ENCODE data around the gene GNE. TPM values are rescaled to one million over a fixed set of nuclear protein-coding genes. Genes with fewer than 3 reads are reported as not detected.

Gene GNE
- total and polyA plus RNA-seq, 2 of the 8 experiments (the other 6 are each of a cell fraction or from before 2014, with no cell fraction given) = 5.1 to 11.1 TPM

DNA sequence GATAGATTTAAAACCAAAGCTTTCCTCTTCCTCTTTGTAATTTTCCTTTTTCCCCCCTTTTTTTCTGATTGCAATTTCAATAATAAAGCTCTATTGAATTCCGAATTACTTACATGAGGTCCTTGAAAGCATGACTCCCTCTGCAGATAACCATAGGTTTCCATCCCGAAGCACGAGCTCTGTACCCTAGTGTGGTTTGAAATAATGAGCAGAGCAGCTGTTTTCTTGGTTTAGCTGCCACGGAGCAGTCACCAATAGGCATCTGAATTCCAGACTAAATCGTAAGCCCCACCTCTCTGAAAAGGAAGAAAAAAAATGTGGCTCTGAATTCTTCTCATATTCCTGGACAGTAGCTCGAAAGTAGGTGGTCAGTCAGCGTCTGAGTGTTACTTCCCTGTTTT is 18.5 kb upstream of the GNE start:
- H3K9me3 ChIP-seq (ENCODE audit: insufficient read depth in 2 of 2, low read depth in 1 of 2, low read length in 1 of 2) = no peaks in the 10 kb centered on the region
- FAIRE-seq = peak; percentile 69
- no peak overlapping the region for H2AK5ac ChIP-seq (ENCODE audit: low read depth, low read length)
- WGBS, 2 experiments (ENCODE audit: extremely low coverage in 1 of 2, insufficient coverage in 1 of 2, insufficient read length in 1 of 2, insufficient replicate concordance in 2 of 2, low coverage in 1 of 2, low lambda C conversion rate in 2 of 2, missing lambda C conversion rate in 1 of 2) = 61% methylated on average over 7 of the region's 7 CpGs; no CpG with 5 or more reads in 1 of the 2 experiments
- no peak overlapping the region for H2BK12ac ChIP-seq (ENCODE audit: low read depth, low read length)
- CTCF ChIA-PET (ENCODE audit: partially characterized antibody) = interaction anchor here (0.8 to 3.2 kb wide), 3 partner anchors 12 to 61 kb away, joined by 3 to 11 read pairs (median 3); no protein-coding TSS in a partner anchor
- H4K8ac ChIP-seq (ENCODE audit: extremely low read depth, insufficient read depth, low read length) = no peak overlapping the region
- H3K56ac ChIP-seq (replicated peaks; ENCODE audit: insufficient read length, low read depth, low read length) = no peak overlapping the region
- no peak overlapping the region for H2BK5ac ChIP-seq (ENCODE audit: low read depth, low read length)
- no peaks in the 10 kb centered on the region for H3K4me1 ChIP-seq (replicated peaks in 1 of 4; ENCODE audit: control insufficient read depth in 3 of 4, insufficient read depth in 4 of 4, low read length in 3 of 4)
- no peak overlapping the region for H3K4me3 ChIP-seq (ENCODE audit: extremely low read depth in 1 of 4, insufficient read depth in 2 of 4, low read depth in 3 of 4, low read length in 4 of 4)
- no peaks in the 10 kb centered on the region for H4K20me1 ChIP-seq (replicated peaks in 1 of 2; ENCODE audit: control insufficient read depth in 1 of 2, insufficient read depth in 2 of 2, low read length in 2 of 2)
- no peak overlapping the region for H3K27ac ChIP-seq (ENCODE audit: low read depth, low read length)
- no peak overlapping the region for H3K23ac ChIP-seq (ENCODE audit: insufficient read length)
- no peak overlapping the region for H3K4ac ChIP-seq (replicated peaks; ENCODE audit: insufficient read length, low read depth, low read length)
- DNase-seq (ENCODE audit: low read depth in 1 of 2, low spot score in 2 of 2) = no peak
- no peak overlapping the region for H3K14ac ChIP-seq (ENCODE audit: insufficient read length)
- H3K27me3 ChIP-seq (replicated peaks in 1 of 4; ENCODE audit: control insufficient read depth in 3 of 4, extremely low read depth in 1 of 4, insufficient read depth in 3 of 4, low read length in 3 of 4) = no peaks in the 10 kb centered on the region; a peak in 1 of 7 replicates
- no peak overlapping the region for H2BK15ac ChIP-seq (ENCODE audit: low read length)
- no peaks in the 10 kb centered on the region for H3K79me2 ChIP-seq (ENCODE audit: control insufficient read depth in 1 of 2, insufficient read depth in 2 of 2, low read length in 2 of 2)
- no peak overlapping the region for H4K5ac ChIP-seq (ENCODE audit: insufficient read length, low read depth, low read length)
- H3K79me1 ChIP-seq (ENCODE audit: low read depth, low read length) = no peaks in the 10 kb centered on the region
- H3K18ac ChIP-seq (ENCODE audit: extremely low read depth, low read length) = no peak overlapping the region
- POLR2A ChIA-PET (ENCODE audit: partially characterized antibody) = no interaction called here
- H3K9ac ChIP-seq (replicated peaks in 1 of 4; ENCODE audit: extremely low read depth in 1 of 4, low read depth in 3 of 4, low read length in 3 of 4) = no peak overlapping the region
- H4K91ac ChIP-seq (replicated peaks; ENCODE audit: insufficient read length, low read length) = no peak overlapping the region
- H2BK120ac ChIP-seq (replicated peaks; ENCODE audit: low read depth, low read length) = no peak overlapping the region
- no peak overlapping the region for H3K4me2 ChIP-seq (ENCODE audit: insufficient read depth in 1 of 2, low read depth in 2 of 2, low read length in 2 of 2)
- no peaks in the 10 kb centered on the region for H3K23me2 ChIP-seq (ENCODE audit: low read depth, low read length)
- no peaks in the 10 kb centered on the region for H3K36me3 ChIP-seq (ENCODE audit: control insufficient read depth in 2 of 4, insufficient read depth in 4 of 4, low read length in 3 of 4)
- no peak overlapping the region for H2BK20ac ChIP-seq (ENCODE audit: low read length)
- H2AFZ ChIP-seq (ENCODE audit: low read length) = no peak overlapping the region
- TF ChIP-seq SRF (IDR thresholded peaks at IDR 0.05; ENCODE audit: low read depth, low read length) (no peak), KDM1A (IDR thresholded peaks at IDR 0.05; ENCODE audit: borderline replicate concordance, low read length) (no peak), GABPA (IDR thresholded peaks at IDR 0.05; ENCODE audit: borderline replicate concordance, insufficient read depth, low read length) (no peak), POLR2AphosphoS5 (IDR thresholded peaks at IDR 0.05; ENCODE audit: low read depth, low read length) (no peak), TCF12 (IDR thresholded peaks at IDR 0.05; ENCODE audit: low read depth, low read length) (no peak), TAF1 (IDR thresholded peaks at IDR 0.05; ENCODE audit: low read depth, low read length) (no peak), FOSL1 (IDR thresholded peaks at IDR 0.05; ENCODE audit: insufficient read depth, low read depth, low read length) (no peak), GTF2F1 (IDR thresholded peaks at IDR 0.05; ENCODE audit: borderline replicate concordance, low read depth, low read length) (no peak)
- TF ChIP-seq, protein P1, sequence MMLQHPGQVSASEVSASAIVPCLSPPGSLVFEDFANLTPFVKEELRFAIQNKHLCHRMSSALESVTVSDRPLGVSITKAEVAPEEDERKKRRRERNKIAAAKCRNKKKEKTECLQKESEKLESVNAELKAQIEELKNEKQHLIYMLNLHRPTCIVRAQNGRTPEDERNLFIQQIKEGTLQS (IDR thresholded peaks at IDR 0.05; ENCODE audit: insufficient read depth, low read depth, low read length) = no peak

All from H1 (cell line).